HG03066 (cell line): ENCODE data around the gene DNM2.
"Not testable (repeated sequence)": the region's sequence is repeated elsewhere in the genome, so short reads cannot be mapped to it uniquely, and the experiment has no call there.

Experiments used
- ATAC-seq: cut with Tn5 transposase; IDR thresholded peaks from one replicate; pipeline ENCODE4 v1.9.1; 2021; ENCODE audit warnings: low read depth; ENCODE audit not compliant: unreplicated experiment

DNM2 gene

GRCh38 chr19:10855879-10856522, 138.1 kb downstream of the DNM2 start:
- no peak for ATAC-seq

GRCh38 chr19:10856899-10857298, 139.0 kb downstream of the DNM2 start:
- ATAC-seq: not testable (repeated sequence)

DNA sequence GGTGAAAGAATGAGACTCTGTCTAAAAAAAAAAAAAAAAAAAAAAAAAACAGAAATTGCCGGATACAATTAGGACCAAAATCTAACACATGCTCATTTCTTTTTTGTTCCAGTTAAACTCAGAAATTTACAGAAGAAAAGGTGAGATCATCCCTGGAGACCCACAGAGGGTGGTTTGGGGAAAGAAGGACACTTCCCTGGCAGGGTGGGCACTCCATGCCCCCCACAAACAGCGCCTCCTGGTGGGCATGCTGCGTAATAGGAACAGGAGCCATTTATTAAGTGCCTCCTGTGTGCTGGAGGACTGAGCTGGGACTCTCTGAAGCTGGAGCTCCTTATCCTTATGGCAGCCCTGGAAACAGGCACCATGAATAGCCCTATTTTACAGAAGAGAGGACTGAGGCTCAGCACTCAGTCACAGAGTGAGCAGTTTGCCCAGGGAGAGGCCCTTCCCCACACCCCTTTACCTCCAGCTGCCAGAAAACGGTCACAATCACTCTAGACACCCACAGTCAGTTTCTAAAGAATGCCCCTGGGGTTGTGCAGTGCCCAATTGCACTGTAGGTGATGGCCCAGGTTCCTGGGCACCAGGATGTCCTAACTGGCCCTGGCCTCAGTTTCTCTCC, 140.4 kb downstream of the DNM2 start:
- no peak for ATAC-seq

DNA sequence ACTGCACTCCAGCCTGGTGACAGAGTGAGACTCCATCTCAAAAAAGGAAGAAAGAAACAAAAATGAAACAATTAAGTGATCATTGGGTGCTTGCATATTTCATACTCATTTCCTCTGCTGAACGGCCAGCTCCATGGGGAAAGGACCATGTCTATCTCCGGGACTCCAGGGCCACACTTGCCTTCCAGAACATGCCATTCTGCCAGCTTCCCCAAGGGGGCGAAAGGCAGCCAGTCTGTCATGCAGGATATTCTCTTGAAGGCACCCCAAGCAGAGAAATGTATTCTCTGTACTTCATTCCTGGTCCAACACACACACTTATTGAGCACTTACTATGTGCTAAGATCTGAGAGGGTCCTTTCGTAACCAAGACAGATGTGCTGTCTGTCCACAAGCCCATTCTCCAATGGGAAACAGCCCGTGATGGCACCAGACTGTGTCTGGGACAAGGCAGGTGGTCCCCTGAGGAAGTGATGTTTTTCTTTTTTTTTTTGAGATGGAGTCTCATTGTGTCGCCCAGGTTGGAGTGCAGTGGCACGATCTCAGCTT, 143.3 kb downstream of the DNM2 start:
- ATAC-seq: no peak

DNA sequence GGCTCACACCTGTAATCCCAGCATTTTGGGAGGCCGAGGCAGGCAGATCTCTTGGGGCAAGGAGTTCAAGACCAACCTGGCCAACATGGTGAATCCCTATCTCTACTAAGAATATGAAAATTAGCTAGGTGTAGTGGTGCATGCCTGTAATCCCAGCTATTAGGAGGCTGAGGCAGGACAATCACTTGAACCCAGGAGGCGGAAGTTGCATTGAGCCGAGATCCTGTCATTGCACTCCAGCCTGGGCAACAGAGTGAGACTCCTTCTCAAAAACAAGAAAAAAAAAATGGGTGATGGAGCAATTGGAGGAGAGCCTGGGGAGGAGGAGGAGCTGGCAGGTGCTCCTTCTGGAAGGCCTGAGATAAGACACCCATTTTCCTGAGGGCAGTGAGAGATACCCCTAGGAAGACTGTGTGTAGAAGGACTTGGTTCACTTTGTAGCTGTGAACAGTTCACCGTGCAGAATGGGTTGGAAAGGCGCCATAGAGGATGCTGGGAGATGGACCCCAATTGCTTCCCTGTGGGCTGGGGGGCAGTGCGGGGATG, 144.8 kb downstream of the DNM2 start:
- ATAC-seq: no peak

- ATAC-seq: no peak
Measured at GRCh38 chr19:10863107-10863717, 145.3 kb downstream of the DNM2 start.

GRCh38 chr19:10864538-10864899, 146.6 kb downstream of the DNM2 start:
- ATAC-seq: no peak

DNA sequence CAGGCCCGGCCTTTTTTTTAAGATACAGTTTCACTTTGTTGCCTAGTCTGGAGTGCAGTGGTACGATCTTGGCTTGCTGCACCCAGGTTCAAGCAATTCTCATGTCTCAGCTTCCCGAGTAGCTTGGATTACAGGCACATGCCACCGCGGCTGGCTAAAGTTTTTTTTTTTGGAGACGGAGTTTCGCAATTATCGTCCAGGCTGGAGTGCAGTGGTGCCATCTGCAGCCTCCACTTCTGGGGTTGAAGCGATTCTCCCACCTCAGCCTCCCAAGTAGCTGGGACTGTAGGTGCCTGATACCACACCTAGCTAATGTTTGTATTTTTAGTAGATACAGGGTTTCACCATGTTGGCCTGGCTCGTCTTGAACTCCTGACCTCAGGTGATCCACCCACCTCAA, 148.6 kb downstream of the DNM2 start:
- ATAC-seq: no peak

GRCh38 chr19:10868872-10869547, 151.1 kb downstream of the DNM2 start:
- ATAC-seq: no peak

- not testable (repeated sequence) for ATAC-seq
Measured at GRCh38 chr19:10869872-10870311, 152.0 kb downstream of the DNM2 start.

GRCh38 chr19:10870501-10870954, 152.6 kb downstream of the DNM2 start:
- ATAC-seq: no peak

DNA sequence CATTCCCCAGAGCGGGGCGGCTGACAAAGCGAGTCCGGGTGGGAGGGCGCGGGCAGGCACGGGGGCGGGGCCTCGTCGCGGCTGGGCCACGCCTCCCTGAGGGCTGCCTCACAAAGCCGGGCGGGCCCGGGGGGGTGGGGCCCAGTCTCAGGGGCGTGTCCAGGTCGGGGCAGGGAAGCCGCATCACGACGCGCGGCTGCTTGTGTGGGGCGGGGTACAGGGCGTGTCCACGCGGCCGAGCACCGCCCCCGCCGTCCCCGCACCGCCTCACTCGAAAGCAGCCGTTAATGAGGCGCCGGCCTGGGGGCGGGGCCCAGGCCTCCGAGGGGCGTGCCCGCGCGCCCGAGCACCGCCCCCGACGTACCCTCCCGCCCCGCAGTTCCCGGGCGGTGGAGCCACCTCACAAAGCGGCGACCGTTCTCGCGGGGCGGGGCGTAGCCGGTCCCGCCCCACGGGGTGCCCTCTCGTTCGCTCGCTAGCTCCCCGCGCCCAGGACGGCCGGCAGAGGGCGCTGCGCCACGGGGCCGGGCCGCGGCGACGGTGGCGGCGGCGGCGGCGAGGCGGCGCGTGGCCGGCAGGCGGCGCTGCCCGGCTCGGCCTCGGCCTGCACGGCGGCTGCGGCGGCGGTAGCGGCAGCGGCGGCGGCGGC, 153.2 kb downstream of the DNM2 start, which contains the start of gene CARM1:
CARM1 (plus strand) TSS at position 599 of the 649 bp plus-strand sequence. CDS start 150 bp downstream, outside the sequence.
- ATAC-seq: peak; percentile 67

GRCh38 chr19:10871711-10872545, 154.0 kb downstream of the DNM2 start:
- no peak for ATAC-seq

DNA sequence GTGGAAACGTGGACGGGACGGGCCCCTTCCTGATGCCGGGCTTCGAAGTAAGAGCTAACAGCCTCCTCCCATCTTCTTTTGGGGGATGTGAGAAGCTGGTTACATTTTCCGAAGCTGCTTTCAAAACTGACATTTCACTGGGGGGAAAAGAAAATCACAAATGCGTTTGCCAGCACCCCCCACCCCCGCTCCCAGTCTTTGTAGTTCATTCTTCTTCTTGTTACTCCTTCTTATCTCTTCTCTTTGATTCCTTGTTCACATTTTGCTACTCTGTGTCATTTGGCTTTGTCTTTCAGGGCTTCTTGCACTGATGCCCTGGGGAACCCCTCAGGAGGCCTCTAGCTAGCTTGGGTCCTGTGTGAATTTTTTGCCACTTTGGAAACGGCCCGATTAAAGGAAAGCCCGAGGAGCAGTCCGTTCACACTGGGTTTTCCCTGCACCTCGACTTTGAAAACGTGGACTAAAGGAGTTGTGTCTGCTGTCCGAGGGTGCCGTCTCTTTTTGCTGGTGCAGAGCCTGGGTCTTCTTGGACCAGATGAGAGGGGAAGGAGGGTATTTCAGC, 154.7 kb downstream of the DNM2 start:
- no peak for ATAC-seq

GRCh38 chr19:10874024-10874423, 156.1 kb downstream of the DNM2 start:
- no peak for ATAC-seq

DNA sequence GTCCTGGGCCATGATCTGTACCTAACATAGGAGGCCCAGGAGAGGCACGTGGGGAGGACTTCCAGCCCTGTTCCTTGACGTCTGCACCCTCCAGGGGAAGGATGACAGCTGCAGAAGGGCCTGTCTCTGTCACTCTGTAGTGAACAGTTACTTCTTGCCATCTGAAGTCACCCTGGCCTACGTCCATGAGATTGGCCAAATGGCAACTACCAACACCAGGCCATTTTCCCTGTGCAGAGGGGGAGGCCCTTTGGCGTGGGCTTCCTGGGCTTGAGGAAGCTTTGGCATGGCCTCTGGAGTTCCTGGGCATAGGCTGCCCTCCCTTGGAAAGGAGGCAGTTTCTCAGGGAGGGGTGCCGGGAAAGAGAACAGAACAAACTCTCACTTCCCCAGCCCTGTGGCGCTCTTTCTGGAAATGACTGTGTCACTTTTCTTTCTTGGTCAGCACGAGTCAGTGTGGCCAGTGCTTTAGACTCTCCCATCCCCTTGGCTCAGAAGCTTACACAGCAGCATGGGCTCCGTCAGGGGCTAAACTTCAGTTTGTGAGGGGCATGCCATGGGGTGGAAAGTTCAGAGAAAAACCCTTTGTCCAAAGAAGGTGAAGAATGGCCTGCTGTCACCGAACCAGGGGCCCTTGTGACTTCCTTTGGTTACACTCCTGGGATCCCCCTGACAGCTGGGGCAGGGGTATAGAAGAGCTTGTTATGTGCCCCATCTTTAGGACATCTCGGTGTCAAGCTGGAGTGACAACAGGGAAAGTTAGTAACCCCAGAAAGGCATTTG, 158.8 kb downstream of the DNM2 start:
- peak; percentile 57 for ATAC-seq

GRCh38 chr19:10877608-10878007, 159.7 kb downstream of the DNM2 start:
- not testable (repeated sequence) for ATAC-seq

- ATAC-seq: no peak
Measured at GRCh38 chr19:10878253-10878652, 160.4 kb downstream of the DNM2 start.
